Endometrial microvascular endothelial cells (primary cell): ENCODE measurements around the gene CACNA1I. TPM values are rescaled to one million over a fixed set of nuclear protein-coding genes. Genes with fewer than 3 reads are reported as not detected.

Source experiments
- in situ Hi-C: cut with HindIII; loops from 2 replicates; pipeline ENCODE4 v1.10.0; 2017; ENCODE audit warnings: low sequenced_read_pairs, low pct_unique_long_range_greater_than_20kb; ENCODE audit errors: inconsistent ontology term
- total RNA-seq: library from RNA; depleted of rRNA; stranded (reverse); fragments of >200 nt; gene quantifications from one replicate; pipeline ENCODE4 v1.2.3, GENCODE V29; 2015; ENCODE audit errors: inconsistent ontology term

CACNA1I gene
- total RNA-seq, 1 donor from 2014 or later: not detected

- in situ Hi-C loops: loop anchor here (25.0 kb wide), 1 partner anchor 449 kb away; no protein-coding TSS in a partner anchor
Measured at GRCh38 chr22:39563571-39564428, 6.8 kb upstream of the CACNA1I start.

- in situ Hi-C loops: loop anchor here (25.0 kb wide), 1 partner anchor 447 kb away; no protein-coding TSS in a partner anchor
Measured at GRCh38 chr22:39565414-39565944, 5.1 kb upstream of the CACNA1I start.

- in situ Hi-C loops: loop anchor here (25.0 kb wide), 1 partner anchor 445 kb away; no protein-coding TSS in a partner anchor
Measured at GRCh38 chr22:39567135-39567946, 3.2 kb upstream of the CACNA1I start.

- in situ Hi-C loops: loop anchor here (25.0 kb wide), 1 partner anchor 444 kb away; no protein-coding TSS in a partner anchor
Measured at GRCh38 chr22:39568278-39568981, 2.1 kb upstream of the CACNA1I start.

- in situ Hi-C loops: loop anchor here (25.0 kb wide), 1 partner anchor 443 kb away; no protein-coding TSS in a partner anchor
Measured at GRCh38 chr22:39569066-39569465, 1.5 kb upstream of the CACNA1I start.

- in situ Hi-C loops: loop anchor here (25.0 kb wide), 1 partner anchor 442 kb away; no protein-coding TSS in a partner anchor
Measured at GRCh38 chr22:39570226-39570625, 327 bp upstream of the CACNA1I start.

GRCh38 chr22:39571538-39571937 lies 985 bp downstream of the CACNA1I start:
- in situ Hi-C loops: loop anchor here (25.0 kb wide), 1 partner anchor 441 kb away; no protein-coding TSS in a partner anchor

- in situ Hi-C loops: loop anchor here (25.0 kb wide), 1 partner anchor 437 kb away; no protein-coding TSS in a partner anchor
Measured at GRCh38 chr22:39574779-39575551, 4.4 kb downstream of the CACNA1I start.

GRCh38 chr22:39575552-39575825 lies 4.9 kb downstream of the CACNA1I start:
- in situ Hi-C loops: no loop called here

- in situ Hi-C loops: no loop called here
Measured at GRCh38 chr22:39576027-39576426, 5.5 kb downstream of the CACNA1I start.

- in situ Hi-C loops: no loop called here
Measured at GRCh38 chr22:39577366-39577765, 6.8 kb downstream of the CACNA1I start.

GRCh38 chr22:39577900-39578299 lies 7.3 kb downstream of the CACNA1I start:
- in situ Hi-C loops: no loop called here

- in situ Hi-C loops: no loop called here
Measured at GRCh38 chr22:39580006-39580441, 9.5 kb downstream of the CACNA1I start.

GRCh38 chr22:39580795-39581194 lies 10.2 kb downstream of the CACNA1I start:
- in situ Hi-C loops: no loop called here

GRCh38 chr22:39581303-39581702 lies 10.8 kb downstream of the CACNA1I start:
- in situ Hi-C loops: no loop called here

GRCh38 chr22:39583066-39583667 lies 12.6 kb downstream of the CACNA1I start:
- in situ Hi-C loops: no loop called here

- in situ Hi-C loops: no loop called here
Measured at GRCh38 chr22:39589875-39590274, 19.3 kb downstream of the CACNA1I start.
